ENCODE measurements around the gene PDE8B.

Gene PDE8B

DNA sequence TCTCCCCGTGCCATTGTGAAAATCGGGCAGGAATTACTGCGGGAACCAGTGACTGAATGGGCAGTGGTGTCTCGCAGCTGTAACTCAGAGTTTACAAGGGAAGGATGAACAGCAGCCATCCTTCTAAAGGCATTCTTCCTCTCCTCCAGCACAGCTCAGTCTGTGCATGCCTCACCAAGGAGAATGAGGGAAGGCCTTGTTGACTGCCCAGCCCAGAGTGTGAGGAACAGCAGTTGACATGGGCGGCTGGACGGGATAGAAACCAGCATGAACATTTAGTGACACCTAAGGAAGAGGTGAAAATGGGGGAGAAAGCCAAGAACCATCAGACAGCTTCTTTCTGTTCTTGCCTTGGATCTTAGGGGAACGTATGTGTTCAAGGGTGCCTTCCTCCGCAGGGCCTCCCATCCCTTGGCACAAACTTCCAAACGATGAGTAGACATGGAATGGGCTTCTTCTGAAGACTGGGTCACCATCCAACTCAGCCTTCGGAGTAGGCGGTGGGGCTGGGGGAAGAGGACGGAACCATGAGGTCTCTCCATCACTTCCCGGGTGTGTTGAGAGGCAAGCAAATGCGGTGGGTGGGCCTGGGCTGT lies 887 bp upstream of the PDE8B start:
- Histone ChIP-seq H3K4me3 (ENCODE audit: low read length) (no peak overlapping the region), H2BK5ac (ENCODE audit: low read length) (no peak overlapping the region), H3K79me1 (ENCODE audit: low read length) (no peaks in the 10 kb centered on the region)

DNA sequence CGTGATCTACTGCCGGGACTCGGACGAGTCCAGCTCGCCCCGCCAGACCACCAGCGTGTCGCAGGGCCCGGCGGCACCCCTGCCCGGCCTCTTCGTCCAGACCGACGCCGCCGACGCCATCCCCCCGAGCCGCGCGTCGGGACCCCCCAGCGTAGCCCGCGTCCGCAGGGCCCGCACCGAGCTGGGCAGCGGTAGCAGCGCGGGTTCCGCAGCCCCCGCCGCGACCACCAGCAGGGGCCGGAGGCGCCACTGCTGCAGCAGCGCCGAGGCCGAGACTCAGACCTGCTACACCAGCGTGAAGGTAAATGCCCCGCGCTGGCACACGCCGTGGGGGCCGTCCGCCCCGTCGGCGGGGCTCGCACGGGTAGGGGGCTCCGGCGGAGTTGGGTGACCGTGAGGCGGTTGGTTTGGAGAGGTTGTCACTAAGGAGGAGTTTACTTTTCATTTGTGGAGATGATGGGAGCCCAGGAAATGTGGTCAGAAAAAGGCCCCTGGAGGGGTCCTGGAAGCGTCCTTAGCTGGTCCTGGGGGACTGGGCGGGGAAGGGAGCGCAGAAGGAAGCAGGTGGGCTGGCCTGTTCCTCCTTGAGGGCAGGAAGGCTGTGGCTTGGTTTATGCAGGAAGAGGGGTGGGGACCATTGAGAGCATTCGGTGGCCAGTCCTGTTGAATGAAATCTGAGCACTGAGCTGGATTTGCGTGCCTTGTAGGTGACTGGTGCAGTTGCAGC lies 647 bp downstream of the PDE8B start:
- peak; percentile 63 for DNase-seq
- WGBS (ENCODE audit: extremely low coverage, insufficient coverage, low lambda C conversion rate), result no CpG with 5 or more reads among the region's 61 CpGs
- no peak overlapping the region for H3K4ac ChIP-seq (ENCODE audit: low read depth, low read length)

More for the DNA sequence above, 887 bp upstream of the PDE8B start:
- Histone ChIP-seq H2AK5ac (ENCODE audit: low read length) (no peak overlapping the region), H3K4ac (ENCODE audit: low read depth, low read length) (no peak overlapping the region), H3K4me1 (ENCODE audit: control insufficient read depth, low read depth, low read length) (no peaks in the 10 kb centered on the region), H3K27ac (ENCODE audit: low read depth, low read length) (no peak overlapping the region), H3K56ac (ENCODE audit: low read length) (no peak overlapping the region), H3K27me3 (ENCODE audit: insufficient read depth, low read length, poor library complexity) (peaks cover 35% of the 10 kb centered on the region), H4K8ac (ENCODE audit: low read depth, low read length) (no peak overlapping the region), H2BK15ac (replicated peaks; ENCODE audit: low read depth) (no peak overlapping the region), H3K9ac (ENCODE audit: low read length) (no peak overlapping the region), H3K18ac (ENCODE audit: low read length) (no peak overlapping the region), H3K23ac (ENCODE audit: low read length) (no peak overlapping the region), H3K79me2 (ENCODE audit: control insufficient read depth, insufficient read depth, low read length) (no peaks in the 10 kb centered on the region), H4K5ac (ENCODE audit: low read length) (no peak overlapping the region), H3K4me2 (ENCODE audit: low read length) (no peak overlapping the region), H2BK120ac (ENCODE audit: low read depth, low read length) (no peak overlapping the region), H3K36me3 (ENCODE audit: control insufficient read depth, insufficient read depth, low read length) (no peaks in the 10 kb centered on the region)
- no peak for DNase-seq
- WGBS (ENCODE audit: extremely low coverage, insufficient coverage, low lambda C conversion rate), result no CpG with 5 or more reads among the region's 14 CpGs

GRCh38 chr5:77211691-77212047 lies 1.2 kb downstream of the PDE8B start:
- Histone ChIP-seq H3K4ac (ENCODE audit: low read depth, low read length) (no peak overlapping the region), H2BK15ac (replicated peaks; ENCODE audit: low read depth) (no peak overlapping the region), H3K27ac (ENCODE audit: low read depth, low read length) (no peak overlapping the region), H2AK5ac (ENCODE audit: low read length) (no peak overlapping the region), H3K23ac (ENCODE audit: low read length) (no peak overlapping the region), H3K18ac (ENCODE audit: low read length) (no peak overlapping the region), H3K79me2 (ENCODE audit: control insufficient read depth, insufficient read depth, low read length) (no peaks in the 10 kb centered on the region), H3K27me3 (ENCODE audit: insufficient read depth, low read length, poor library complexity) (peaks cover 35% of the 10 kb centered on the region), H3K56ac (ENCODE audit: low read length) (no peak overlapping the region), H3K36me3 (ENCODE audit: control insufficient read depth, insufficient read depth, low read length) (no peaks in the 10 kb centered on the region), H3K4me3 (ENCODE audit: low read length) (no peak overlapping the region), H4K8ac (ENCODE audit: low read depth, low read length) (no peak overlapping the region), H3K79me1 (ENCODE audit: low read length) (no peaks in the 10 kb centered on the region), H2BK120ac (ENCODE audit: low read depth, low read length) (no peak overlapping the region), H4K5ac (ENCODE audit: low read length) (no peak overlapping the region), H3K9ac (ENCODE audit: low read length) (no peak overlapping the region), H3K4me1 (ENCODE audit: control insufficient read depth, low read depth, low read length) (no peaks in the 10 kb centered on the region), H2BK5ac (ENCODE audit: low read length) (no peak overlapping the region), H3K4me2 (ENCODE audit: low read length) (no peak overlapping the region)
- WGBS (ENCODE audit: extremely low coverage, insufficient coverage, low lambda C conversion rate), result no CpG with 5 or more reads among the region's 10 CpGs
- DNase-seq, result no peak

More for the DNA sequence above, 647 bp downstream of the PDE8B start:
- Histone ChIP-seq H3K4me3 (ENCODE audit: low read length) (no peak overlapping the region), H3K18ac (ENCODE audit: low read length) (no peak overlapping the region), H3K36me3 (ENCODE audit: control insufficient read depth, insufficient read depth, low read length) (no peaks in the 10 kb centered on the region), H4K5ac (ENCODE audit: low read length) (no peak overlapping the region), H2AK5ac (ENCODE audit: low read length) (no peak overlapping the region), H3K56ac (ENCODE audit: low read length) (no peak overlapping the region), H3K4me1 (ENCODE audit: control insufficient read depth, low read depth, low read length) (no peaks in the 10 kb centered on the region), H3K79me2 (ENCODE audit: control insufficient read depth, insufficient read depth, low read length) (no peaks in the 10 kb centered on the region), H2BK15ac (replicated peaks; ENCODE audit: low read depth) (no peak overlapping the region), H2BK5ac (ENCODE audit: low read length) (no peak overlapping the region), H4K8ac (ENCODE audit: low read depth, low read length) (no peak overlapping the region), H2BK120ac (ENCODE audit: low read depth, low read length) (no peak overlapping the region), H3K9ac (ENCODE audit: low read length) (no peak overlapping the region), H3K4me2 (ENCODE audit: low read length) (peak overlapping the region; percentile 32), H3K79me1 (ENCODE audit: low read length) (no peaks in the 10 kb centered on the region), H3K23ac (ENCODE audit: low read length) (no peak overlapping the region), H3K27ac (ENCODE audit: low read depth, low read length) (no peak overlapping the region), H3K27me3 (ENCODE audit: insufficient read depth, low read length, poor library complexity) (peaks cover 35% of the 10 kb centered on the region)

DNA sequence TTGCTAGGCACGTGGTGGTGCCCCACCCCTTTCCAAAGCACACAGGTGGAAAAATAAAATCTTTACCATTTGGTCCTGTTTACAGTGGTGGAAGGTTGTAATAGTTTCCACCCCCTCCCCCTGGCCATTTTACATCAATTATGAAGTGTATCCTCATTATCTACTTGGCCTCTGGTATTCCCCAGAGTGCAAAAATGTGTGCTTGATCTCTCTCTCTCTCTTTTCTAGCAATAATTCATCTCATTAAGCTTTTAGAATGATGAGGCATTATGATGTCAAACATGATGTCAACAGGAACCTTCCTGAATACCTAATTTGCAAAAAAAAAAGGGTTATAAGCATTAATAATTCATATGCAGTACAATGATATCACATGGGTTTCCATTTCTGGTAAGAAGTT lies 3.1 kb downstream of the PDE8B start:
- WGBS (ENCODE audit: extremely low coverage, insufficient coverage, low lambda C conversion rate), result no CpG with 5 or more reads among the region's 1 CpG
- no peak overlapping the region for H4K8ac ChIP-seq (ENCODE audit: low read depth, low read length)
- H3K56ac ChIP-seq (ENCODE audit: low read length), result no peak overlapping the region
- no peak overlapping the region for H3K18ac ChIP-seq (ENCODE audit: low read length)
- H2BK15ac ChIP-seq (replicated peaks; ENCODE audit: low read depth), result no peak overlapping the region
- H3K79me2 ChIP-seq (ENCODE audit: control insufficient read depth, insufficient read depth, low read length), result no peaks in the 10 kb centered on the region
- H3K27me3 ChIP-seq (ENCODE audit: insufficient read depth, low read length, poor library complexity), result peaks cover 31% of the 10 kb centered on the region
- H2AK5ac ChIP-seq (ENCODE audit: low read length), result no peak overlapping the region
- H2BK5ac ChIP-seq (ENCODE audit: low read length), result no peak overlapping the region
- H3K36me3 ChIP-seq (ENCODE audit: control insufficient read depth, insufficient read depth, low read length), result no peaks in the 10 kb centered on the region
- no peak overlapping the region for H4K5ac ChIP-seq (ENCODE audit: low read length)
- H3K27ac ChIP-seq (ENCODE audit: low read depth, low read length), result no peak overlapping the region
- H3K4ac ChIP-seq (ENCODE audit: low read depth, low read length), result no peak overlapping the region
- no peaks in the 10 kb centered on the region for H3K79me1 ChIP-seq (ENCODE audit: low read length)
- no peak overlapping the region for H3K4me2 ChIP-seq (ENCODE audit: low read length)
- DNase-seq, result no peak
- no peak overlapping the region for H3K9ac ChIP-seq (ENCODE audit: low read length)
- H3K23ac ChIP-seq (ENCODE audit: low read length), result no peak overlapping the region
- no peak overlapping the region for H2BK120ac ChIP-seq (ENCODE audit: low read depth, low read length)
- H3K4me3 ChIP-seq (ENCODE audit: low read length), result no peak overlapping the region
- H3K4me1 ChIP-seq (ENCODE audit: control insufficient read depth, low read depth, low read length), result no peaks in the 10 kb centered on the region

- H3K18ac ChIP-seq (ENCODE audit: low read length), result no peak overlapping the region
- no peak overlapping the region for H4K8ac ChIP-seq (ENCODE audit: low read depth, low read length)
- H3K36me3 ChIP-seq (ENCODE audit: control insufficient read depth, insufficient read depth, low read length), result no peaks in the 10 kb centered on the region
- no peak overlapping the region for H3K4me2 ChIP-seq (ENCODE audit: low read length)
- no peaks in the 10 kb centered on the region for H3K4me1 ChIP-seq (ENCODE audit: control insufficient read depth, low read depth, low read length)
- no peak overlapping the region for H2AK5ac ChIP-seq (ENCODE audit: low read length)
- H3K9ac ChIP-seq (ENCODE audit: low read length), result no peak overlapping the region
- H2BK5ac ChIP-seq (ENCODE audit: low read length), result no peak overlapping the region
- H3K79me1 ChIP-seq (ENCODE audit: low read length), result no peaks in the 10 kb centered on the region
- H3K79me2 ChIP-seq (ENCODE audit: control insufficient read depth, insufficient read depth, low read length), result no peaks in the 10 kb centered on the region
- no peak overlapping the region for H3K4me3 ChIP-seq (ENCODE audit: low read length)
- H3K27me3 ChIP-seq (ENCODE audit: insufficient read depth, low read length, poor library complexity), result peaks cover 28% of the 10 kb centered on the region
- no CpG with 5 or more reads among the region's 4 CpGs for WGBS (ENCODE audit: extremely low coverage, insufficient coverage, low lambda C conversion rate)
- no peak overlapping the region for H3K27ac ChIP-seq (ENCODE audit: low read depth, low read length)
- no peak overlapping the region for H3K23ac ChIP-seq (ENCODE audit: low read length)
- H3K4ac ChIP-seq (ENCODE audit: low read depth, low read length), result no peak overlapping the region
- H2BK120ac ChIP-seq (ENCODE audit: low read depth, low read length), result no peak overlapping the region
- H3K56ac ChIP-seq (ENCODE audit: low read length), result no peak overlapping the region
- DNase-seq, result no peak
- H2BK15ac ChIP-seq (replicated peaks; ENCODE audit: low read depth), result no peak overlapping the region
- H4K5ac ChIP-seq (ENCODE audit: low read length), result no peak overlapping the region
These were observed 3.7 kb downstream of the PDE8B start for GRCh38 chr5:77214151-77214550.

DNA sequence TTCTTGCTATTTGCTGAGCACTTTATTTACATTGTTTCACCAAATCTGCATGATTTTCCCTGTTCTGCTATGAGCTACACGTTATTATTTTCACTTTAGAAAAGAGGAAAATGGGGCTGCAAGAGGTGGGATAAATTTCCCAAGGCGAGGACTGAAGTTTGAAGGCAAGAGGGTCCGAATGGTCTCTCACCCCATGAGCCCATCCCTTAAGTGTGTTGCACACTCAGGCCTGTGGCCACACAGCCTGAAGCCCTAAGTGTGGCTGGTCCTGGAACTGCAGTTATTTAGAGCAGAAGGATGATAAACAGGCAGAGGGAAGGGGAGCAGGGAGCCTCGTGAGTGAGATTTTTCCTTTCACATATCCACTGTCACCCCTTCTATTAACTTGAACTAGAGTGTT lies 7.8 kb downstream of the PDE8B start:
- Histone ChIP-seq H4K8ac (ENCODE audit: low read depth, low read length) (no peak overlapping the region), H3K9ac (ENCODE audit: low read length) (no peak overlapping the region), H3K79me2 (ENCODE audit: control insufficient read depth, insufficient read depth, low read length) (no peaks in the 10 kb centered on the region), H3K4me2 (ENCODE audit: low read length) (no peak overlapping the region), H3K27ac (ENCODE audit: low read depth, low read length) (no peak overlapping the region), H3K23ac (ENCODE audit: low read length) (no peak overlapping the region), H4K5ac (ENCODE audit: low read length) (no peak overlapping the region), H3K4me3 (ENCODE audit: low read length) (no peak overlapping the region), H2BK120ac (ENCODE audit: low read depth, low read length) (no peak overlapping the region), H3K4ac (ENCODE audit: low read depth, low read length) (no peak overlapping the region), H3K27me3 (ENCODE audit: insufficient read depth, low read length, poor library complexity) (no peaks in the 10 kb centered on the region), H2BK15ac (replicated peaks; ENCODE audit: low read depth) (no peak overlapping the region), H3K56ac (ENCODE audit: low read length) (no peak overlapping the region), H3K18ac (ENCODE audit: low read length) (no peak overlapping the region), H3K79me1 (ENCODE audit: low read length) (no peaks in the 10 kb centered on the region), H3K4me1 (ENCODE audit: control insufficient read depth, low read depth, low read length) (no peaks in the 10 kb centered on the region), H2BK5ac (ENCODE audit: low read length) (no peak overlapping the region), H2AK5ac (ENCODE audit: low read length) (no peak overlapping the region), H3K36me3 (ENCODE audit: control insufficient read depth, insufficient read depth, low read length) (no peaks in the 10 kb centered on the region)
- no CpG with 5 or more reads among the region's 4 CpGs for WGBS (ENCODE audit: extremely low coverage, insufficient coverage, low lambda C conversion rate)
- DNase-seq, result no peak
